ENCODE results near the gene ATP8B2.

DNA sequence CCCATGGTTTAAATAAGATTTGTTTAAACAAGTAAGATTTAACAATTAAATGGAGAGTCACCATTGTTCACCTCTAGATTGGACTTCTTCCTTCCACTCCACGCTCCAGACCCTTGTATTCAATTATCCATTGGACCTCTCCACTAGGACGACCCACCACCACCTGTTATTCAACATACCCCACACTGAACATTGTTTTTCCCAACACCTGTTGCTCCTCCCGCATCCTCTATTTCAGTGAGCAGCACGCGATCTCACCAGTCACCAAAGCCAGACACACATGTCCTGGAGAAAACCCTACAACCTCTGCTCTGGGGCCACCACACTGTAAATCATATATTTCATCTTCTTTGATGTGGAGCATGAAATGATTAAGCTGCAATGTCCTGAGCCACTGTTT is 28.6 kb downstream of the ATP8B2 start:
- no peak for TF ChIP-seq EZH2 (IDR thresholded peaks at IDR 0.05; ENCODE audit: borderline replicate concordance, low read depth, low read length, severe bottlenecking)
- TF ChIP-seq, protein P1, sequence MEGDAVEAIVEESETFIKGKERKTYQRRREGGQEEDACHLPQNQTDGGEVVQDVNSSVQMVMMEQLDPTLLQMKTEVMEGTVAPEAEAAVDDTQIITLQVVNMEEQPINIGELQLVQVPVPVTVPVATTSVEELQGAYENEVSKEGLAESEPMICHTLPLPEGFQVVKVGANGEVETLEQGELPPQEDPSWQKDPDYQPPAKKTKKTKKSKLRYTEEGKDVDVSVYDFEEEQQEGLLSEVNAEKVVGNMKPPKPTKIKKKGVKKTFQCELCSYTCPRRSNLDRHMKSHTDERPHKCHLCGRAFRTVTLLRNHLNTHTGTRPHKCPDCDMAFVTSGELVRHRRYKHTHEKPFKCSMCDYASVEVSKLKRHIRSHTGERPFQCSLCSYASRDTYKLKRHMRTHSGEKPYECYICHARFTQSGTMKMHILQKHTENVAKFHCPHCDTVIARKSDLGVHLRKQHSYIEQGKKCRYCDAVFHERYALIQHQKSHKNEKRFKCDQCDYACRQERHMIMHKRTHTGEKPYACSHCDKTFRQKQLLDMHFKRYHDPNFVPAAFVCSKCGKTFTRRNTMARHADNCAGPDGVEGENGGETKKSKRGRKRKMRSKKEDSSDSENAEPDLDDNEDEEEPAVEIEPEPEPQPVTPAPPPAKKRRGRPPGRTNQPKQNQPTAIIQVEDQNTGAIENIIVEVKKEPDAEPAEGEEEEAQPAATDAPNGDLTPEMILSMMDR (IDR thresholded peaks at IDR 0.05; ENCODE audit: borderline replicate concordance, extremely low read depth, low read length, poor library complexity, severe bottlenecking), result no peak

All from DND-41 (cell line).